Endothelial cell of umbilical vein (primary cell): Measurements from ENCODE around the gene CDC42SE2.

Experiments used
- EZH2 ChIP-seq: IDR thresholded peaks from 2 replicates; pipeline ENCODE4 v1.6.1; 2012; ENCODE audit warnings: borderline replicate concordance, low read depth, mild to moderate bottlenecking, moderate library complexity, low read length, inconsistent platforms; ENCODE audit not compliant: severe bottlenecking
- FOS ChIP-seq: IDR thresholded peaks from 2 replicates; pipeline ENCODE4 v1.6.1; 2011; ENCODE audit warnings: mild to moderate bottlenecking, low read length, moderate library complexity, borderline replicate concordance; ENCODE audit not compliant: insufficient read depth
- GATA2 ChIP-seq: IDR thresholded peaks from 2 replicates; pipeline ENCODE4 v1.7.0; 2011; ENCODE audit warnings: low read depth, mild to moderate bottlenecking, moderate library complexity, mixed read lengths, low read length; ENCODE audit not compliant: insufficient read length, insufficient read depth
- JUN ChIP-seq: IDR thresholded peaks from 2 replicates; pipeline ENCODE4 v1.6.1; 2011; ENCODE audit warnings: borderline replicate concordance, low read depth; ENCODE audit not compliant: insufficient read length, insufficient read depth
- MYC ChIP-seq: IDR thresholded peaks from one replicate; pipeline ENCODE4 v1.6.1; 2011; ENCODE audit warnings: mild to moderate bottlenecking, low read depth, low read length
- POLR2A ChIP-seq: IDR thresholded peaks from 2 replicates; pipeline ENCODE4 v1.6.1; 2012; ENCODE audit warnings: low read depth, mild to moderate bottlenecking, control low read depth, low read length
- POLR2AphosphoS5 ChIP-seq: IDR thresholded peaks from 2 replicates; pipeline ENCODE4 v1.6.1; 2012; ENCODE audit warnings: low read depth, mild to moderate bottlenecking, control low read depth, low read length, moderate library complexity; ENCODE audit not compliant: insufficient read depth
- TF ChIP-seq, protein P1 (sequence below), 2 donors: IDR thresholded peaks; 1 replicate in 1 of 2; 2 replicates in 1 of 2; pipeline ENCODE4 v1.5.1; 2011; ENCODE audit warnings: low read length in 2 of 2, mild to moderate bottlenecking in 2 of 2, moderate library complexity in 2 of 2, control low read depth in 1 of 2, inconsistent platforms in 1 of 2, low read depth in 1 of 2; ENCODE audit not compliant: insufficient read depth in 1 of 2; ENCODE audit errors: extremely low read depth in 1 of 2
- TF ChIP-seq, protein P2 (sequence below): IDR thresholded peaks from 2 replicates; pipeline ENCODE4 v1.6.1; 2011; ENCODE audit not compliant: insufficient read depth, insufficient read length

- TF ChIP-seq GATA2 (no peak), POLR2A (no peak), POLR2AphosphoS5 (no peak), MYC (no peak), EZH2 (no peak), FOS (no peak), JUN (no peak)
- TF ChIP-seq, protein P1, sequence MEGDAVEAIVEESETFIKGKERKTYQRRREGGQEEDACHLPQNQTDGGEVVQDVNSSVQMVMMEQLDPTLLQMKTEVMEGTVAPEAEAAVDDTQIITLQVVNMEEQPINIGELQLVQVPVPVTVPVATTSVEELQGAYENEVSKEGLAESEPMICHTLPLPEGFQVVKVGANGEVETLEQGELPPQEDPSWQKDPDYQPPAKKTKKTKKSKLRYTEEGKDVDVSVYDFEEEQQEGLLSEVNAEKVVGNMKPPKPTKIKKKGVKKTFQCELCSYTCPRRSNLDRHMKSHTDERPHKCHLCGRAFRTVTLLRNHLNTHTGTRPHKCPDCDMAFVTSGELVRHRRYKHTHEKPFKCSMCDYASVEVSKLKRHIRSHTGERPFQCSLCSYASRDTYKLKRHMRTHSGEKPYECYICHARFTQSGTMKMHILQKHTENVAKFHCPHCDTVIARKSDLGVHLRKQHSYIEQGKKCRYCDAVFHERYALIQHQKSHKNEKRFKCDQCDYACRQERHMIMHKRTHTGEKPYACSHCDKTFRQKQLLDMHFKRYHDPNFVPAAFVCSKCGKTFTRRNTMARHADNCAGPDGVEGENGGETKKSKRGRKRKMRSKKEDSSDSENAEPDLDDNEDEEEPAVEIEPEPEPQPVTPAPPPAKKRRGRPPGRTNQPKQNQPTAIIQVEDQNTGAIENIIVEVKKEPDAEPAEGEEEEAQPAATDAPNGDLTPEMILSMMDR (IDR thresholded peaks at IDR 0.05; ENCODE audit: extremely low read depth in 1 of 2, insufficient read depth in 1 of 2, low read depth in 1 of 2, low read length in 2 of 2): no peak
- TF ChIP-seq, protein P2, sequence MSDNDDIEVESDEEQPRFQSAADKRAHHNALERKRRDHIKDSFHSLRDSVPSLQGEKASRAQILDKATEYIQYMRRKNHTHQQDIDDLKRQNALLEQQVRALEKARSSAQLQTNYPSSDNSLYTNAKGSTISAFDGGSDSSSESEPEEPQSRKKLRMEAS: no peak
Measured at GRCh38 chr5:131299465-131299864, 35.6 kb downstream of the CDC42SE2 start.
